ENCODE results near the gene AURKB.

AURKB gene

DNA sequence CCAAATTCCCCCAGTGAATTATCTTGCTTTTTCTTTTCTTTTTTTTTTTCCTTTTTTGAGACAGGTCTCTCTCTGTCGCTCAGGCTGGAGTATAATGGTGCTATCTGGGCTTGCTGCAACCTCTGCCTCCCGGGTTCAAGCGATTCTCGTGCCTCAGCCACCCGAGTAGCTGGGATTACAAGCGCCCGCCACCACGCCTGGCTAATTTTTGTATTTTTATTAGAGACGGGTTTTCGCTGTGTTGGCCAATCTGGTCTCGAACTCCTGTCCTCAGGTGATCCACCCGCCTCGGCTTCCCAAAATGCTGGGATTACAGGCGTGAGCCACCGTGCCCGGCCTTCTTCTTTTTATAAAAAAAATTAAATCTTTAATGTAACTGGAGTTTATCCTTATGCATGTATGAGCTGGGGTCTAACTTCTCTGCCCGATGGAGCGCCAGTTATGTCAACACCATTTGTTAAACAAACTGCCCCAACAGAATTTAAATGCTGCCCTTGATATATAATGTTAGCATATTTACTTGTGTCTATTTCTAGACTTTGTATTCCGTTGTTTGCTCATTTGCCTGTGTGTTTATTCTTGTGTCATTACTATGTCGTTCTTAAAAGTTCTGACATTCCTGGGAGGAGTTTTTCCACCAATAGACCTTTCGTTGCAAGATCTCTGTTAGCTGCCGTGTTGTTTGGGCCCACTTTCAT lies 535 bp upstream of the AURKB start:
- Histone ChIP-seq H2AFZ (peak overlapping the region; percentile 68), H3K4me2 (ENCODE audit: low read length) (peak overlapping the region; percentile 99), H3K36me3 (ENCODE audit: control insufficient read depth, insufficient read depth, low read length) (no peaks in the 10 kb centered on the region), H3K9ac (no peak overlapping the region), H3K9me3 (ENCODE audit: control insufficient read depth, low read length) (no peaks in the 10 kb centered on the region), H3K4me1 (peaks cover 6% of the 10 kb centered on the region), H3K27ac (peak overlapping the region; percentile 22), H3K27me3 (ENCODE audit: control insufficient read depth, insufficient read depth, low read length) (no peaks in the 10 kb centered on the region), H3K79me2 (no peaks in the 10 kb centered on the region), H3K4me3 (ENCODE audit: low read depth, low read length) (peak overlapping the region; percentile 77)
- TF ChIP-seq, protein P1, sequence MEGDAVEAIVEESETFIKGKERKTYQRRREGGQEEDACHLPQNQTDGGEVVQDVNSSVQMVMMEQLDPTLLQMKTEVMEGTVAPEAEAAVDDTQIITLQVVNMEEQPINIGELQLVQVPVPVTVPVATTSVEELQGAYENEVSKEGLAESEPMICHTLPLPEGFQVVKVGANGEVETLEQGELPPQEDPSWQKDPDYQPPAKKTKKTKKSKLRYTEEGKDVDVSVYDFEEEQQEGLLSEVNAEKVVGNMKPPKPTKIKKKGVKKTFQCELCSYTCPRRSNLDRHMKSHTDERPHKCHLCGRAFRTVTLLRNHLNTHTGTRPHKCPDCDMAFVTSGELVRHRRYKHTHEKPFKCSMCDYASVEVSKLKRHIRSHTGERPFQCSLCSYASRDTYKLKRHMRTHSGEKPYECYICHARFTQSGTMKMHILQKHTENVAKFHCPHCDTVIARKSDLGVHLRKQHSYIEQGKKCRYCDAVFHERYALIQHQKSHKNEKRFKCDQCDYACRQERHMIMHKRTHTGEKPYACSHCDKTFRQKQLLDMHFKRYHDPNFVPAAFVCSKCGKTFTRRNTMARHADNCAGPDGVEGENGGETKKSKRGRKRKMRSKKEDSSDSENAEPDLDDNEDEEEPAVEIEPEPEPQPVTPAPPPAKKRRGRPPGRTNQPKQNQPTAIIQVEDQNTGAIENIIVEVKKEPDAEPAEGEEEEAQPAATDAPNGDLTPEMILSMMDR (IDR thresholded peaks at IDR 0.05): no peak

- Histone ChIP-seq H3K79me2 (no peaks in the 10 kb centered on the region), H3K9ac (no peak overlapping the region), H2AFZ (no peak overlapping the region), H3K36me3 (ENCODE audit: control insufficient read depth, insufficient read depth, low read length) (no peaks in the 10 kb centered on the region), H3K4me2 (ENCODE audit: low read length) (no peak overlapping the region), H3K9me3 (ENCODE audit: control insufficient read depth, low read length) (no peaks in the 10 kb centered on the region), H3K27me3 (ENCODE audit: control insufficient read depth, insufficient read depth, low read length) (no peaks in the 10 kb centered on the region), H3K27ac (no peak overlapping the region), H3K4me3 (ENCODE audit: low read depth, low read length) (no peak overlapping the region), H3K4me1 (peaks cover 6% of the 10 kb centered on the region)
- TF ChIP-seq, protein P1 (IDR thresholded peaks at IDR 0.05): no peak
These were observed 3.8 kb downstream of the AURKB start for GRCh38 chr17:8206536-8206935.

- H3K9ac ChIP-seq: no peak overlapping the region
- no peaks in the 10 kb centered on the region for H3K9me3 ChIP-seq (ENCODE audit: control insufficient read depth, low read length)
- H3K4me2 ChIP-seq (ENCODE audit: low read length): no peak overlapping the region
- no peaks in the 10 kb centered on the region for H3K27me3 ChIP-seq (ENCODE audit: control insufficient read depth, insufficient read depth, low read length)
- H3K79me2 ChIP-seq: no peaks in the 10 kb centered on the region
- H3K27ac ChIP-seq: no peak overlapping the region
- TF ChIP-seq, protein P1 (IDR thresholded peaks at IDR 0.05): no peak
- H2AFZ ChIP-seq: no peak overlapping the region
- no peaks in the 10 kb centered on the region for H3K36me3 ChIP-seq (ENCODE audit: control insufficient read depth, insufficient read depth, low read length)
- no peak overlapping the region for H3K4me3 ChIP-seq (ENCODE audit: low read depth, low read length)
- H3K4me1 ChIP-seq: peaks cover 3% of the 10 kb centered on the region
These were observed 5.4 kb downstream of the AURKB start for GRCh38 chr17:8204761-8205555.

DNA sequence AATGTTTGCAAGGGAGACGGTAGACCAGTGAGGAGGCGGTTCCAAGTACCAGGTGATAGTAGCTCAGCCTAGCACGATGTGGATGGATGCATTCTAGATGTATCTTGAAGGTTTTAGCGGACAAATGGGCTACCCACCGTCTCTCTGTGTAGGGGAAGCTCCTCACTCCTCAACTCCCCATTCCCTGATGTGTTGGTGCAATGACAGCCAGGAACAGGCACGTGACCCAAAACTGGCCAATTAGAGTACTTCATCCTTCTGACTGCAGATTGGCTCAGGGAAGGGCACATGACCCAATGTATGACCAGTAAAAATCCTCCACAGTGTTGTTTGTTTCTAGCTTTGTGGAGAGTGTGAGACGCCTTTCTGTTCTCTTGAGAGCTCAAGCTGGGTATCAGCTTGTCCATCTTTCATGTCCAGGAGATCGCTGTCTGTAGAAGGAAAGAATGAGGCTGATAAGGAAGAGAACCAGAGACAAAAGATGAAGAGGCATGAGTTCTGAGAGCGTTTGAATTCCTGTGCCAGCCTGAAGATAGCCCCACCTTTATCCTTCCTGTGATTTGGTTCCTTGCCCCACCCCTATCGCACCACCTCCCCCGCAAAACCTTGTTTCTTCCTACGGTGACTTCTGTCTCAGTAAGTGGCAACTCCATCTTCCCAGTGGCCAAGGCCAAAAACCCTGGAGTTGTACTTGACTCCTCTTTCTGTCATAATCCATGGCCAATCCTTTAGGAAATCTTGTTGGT lies 18.1 kb downstream of the AURKB start:
- Histone ChIP-seq H3K4me2 (ENCODE audit: low read length) (peak overlapping the region; percentile 73), H3K36me3 (ENCODE audit: control insufficient read depth, insufficient read depth, low read length) (no peaks in the 10 kb centered on the region), H3K79me2 (no peaks in the 10 kb centered on the region), H3K27ac (peak overlapping the region; percentile 94), H2AFZ (peak overlapping the region; percentile 93), H3K9me3 (ENCODE audit: control insufficient read depth, low read length) (no peaks in the 10 kb centered on the region), H3K9ac (no peak overlapping the region), H3K27me3 (ENCODE audit: control insufficient read depth, insufficient read depth, low read length) (no peaks in the 10 kb centered on the region), H3K4me1 (peaks cover 29% of the 10 kb centered on the region), H3K4me3 (ENCODE audit: low read depth, low read length) (peak overlapping the region; percentile 44)
- TF ChIP-seq, protein P1 (IDR thresholded peaks at IDR 0.05): no peak
